HepG2 (cell line): ENCODE measurements around the gene CFAP70. TPM values are rescaled to one million over a fixed set of nuclear protein-coding genes. Genes with fewer than 3 reads are reported as not detected.

ENCODE experiments used
- BCLAF1 ChIP-seq: fragments of 450-650 bp; IDR thresholded peaks from 2 replicates; pipeline ENCODE4 v1.6.1; 2017; ENCODE audit warnings: mild to moderate bottlenecking
- E2F5 ChIP-seq: sonication (generic); formaldehyde crosslinking; conservative IDR thresholded peaks from 2 replicates; pipeline ENCODE4 v1.4.0; 2020; ENCODE audit warnings: missing genetic modification reagents
- KIAA2018 ChIP-seq: sonication (generic); formaldehyde crosslinking; IDR thresholded peaks from 2 replicates; pipeline ENCODE4 v1.5.0; 2020; ENCODE audit warnings: mild to moderate bottlenecking, missing genetic modification reagents, borderline replicate concordance
- MLLT10 ChIP-seq: sonication (generic); formaldehyde crosslinking; IDR thresholded peaks from 2 replicates; pipeline ENCODE4 v1.4.0; 2020; ENCODE audit warnings: missing genetic modification reagents
- PATZ1 ChIP-seq: sonication (generic); formaldehyde crosslinking; IDR thresholded peaks from 2 replicates; pipeline ENCODE4 v1.4.0; 2020; ENCODE audit warnings: missing genetic modification reagents
- ZNF138 ChIP-seq: sonication (generic); formaldehyde crosslinking; IDR thresholded peaks from 2 replicates; pipeline ENCODE4 v1.5.0; 2020; ENCODE audit warnings: mild to moderate bottlenecking, low read depth, missing genetic modification reagents
- ZNF253 ChIP-seq: sonication (generic); formaldehyde crosslinking; IDR thresholded peaks from 2 replicates; pipeline ENCODE4 v1.8.0; 2022; ENCODE audit warnings: mild to moderate bottlenecking, missing genetic modification reagents, borderline replicate concordance
- ZNF562 ChIP-seq: sonication (generic); formaldehyde crosslinking; IDR thresholded peaks from 2 replicates; pipeline ENCODE4 v1.8.0; 2022; ENCODE audit warnings: missing genetic modification reagents, borderline replicate concordance
- polyA plus RNA-seq, 8 experiments: library from polyadenylated mRNA; depleted of rRNA in 3 of 8; stranded (reverse) in 7 of 8; unstranded in 1 of 8; fragments of >200 nt; fragmentation: Illumina TruSeq in 4 of 8; extraction: Trizol in 4 of 8; gene quantifications; 2 replicates each; pipeline versions ENCODE4 v1.2.1 to v1.2.3, GENCODE V29; 2011 to 2016; ENCODE audit warnings: low read depth in 4 of 8, missing spikeins in 1 of 8, mixed read lengths in 1 of 8; ENCODE audit not compliant: insufficient read depth in 1 of 8
- total RNA-seq, 5 experiments: library from RNA; depleted of rRNA; stranded (reverse); fragments of >200 nt; fragmentation: Illumina TruSeq; extraction: Trizol; gene quantifications; 2 replicates each; pipeline ENCODE4 v1.2.3, GENCODE V29; 2016; ENCODE audit warnings: low read depth in 1 of 5

Gene CFAP70
- total and polyA plus RNA-seq, 2 of the 13 experiments (the other 11 are each of a cell fraction or from before 2014, with no cell fraction given) = 0.27 to 0.38 TPM

- TF ChIP-seq KIAA2018 (CRISPR knock-in tag) (no peak), MLLT10 (CRISPR knock-in tag) (no peak), ZNF562 (CRISPR knock-in tag) (no peak), ZNF253 (CRISPR knock-in tag) (no peak), E2F5 (CRISPR knock-in tag) (no peak), PATZ1 (CRISPR knock-in tag) (no peak), BCLAF1 (no peak), ZNF138 (CRISPR knock-in tag) (no peak)
These were observed at the start of gene CFAP70 (continued) for GRCh38 chr10:73358331-73359279.
